ENCODE results near the gene MAN1A1. TPM values are rescaled to one million over a fixed set of nuclear protein-coding genes. Genes with fewer than 3 reads are reported as not detected.

The MAN1A1 gene
- total RNA-seq, 1 donor from 2014 or later, result 2.9 TPM

DNA sequence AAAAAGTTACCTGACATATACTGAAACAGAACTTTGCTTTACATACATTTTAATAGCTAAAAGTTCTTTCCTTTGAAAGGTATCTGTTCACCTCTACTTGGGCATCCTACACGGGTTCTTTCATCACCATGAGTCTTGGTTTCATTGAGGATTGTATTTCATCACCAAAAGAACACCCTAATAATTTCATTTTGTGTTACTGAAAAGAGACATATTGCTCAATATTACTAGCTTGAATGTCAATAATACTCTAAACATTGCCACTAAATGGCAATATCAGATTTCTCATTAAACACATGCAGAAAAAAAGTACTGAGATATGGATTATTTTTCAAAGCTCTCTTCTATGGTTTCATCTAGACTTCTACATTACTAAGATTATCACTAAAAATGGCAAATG is 30.8 kb downstream of the MAN1A1 start:
- no peaks in the 10 kb centered on the region for H3K27me3 ChIP-seq (ENCODE audit: control insufficient read depth, insufficient read depth, low read length)
- H3K36me3 ChIP-seq (ENCODE audit: control insufficient read depth, insufficient read depth, low read length), result no peaks in the 10 kb centered on the region
- no peak for DNase-seq (ENCODE audit: low read depth)
- TF ChIP-seq CTCF (IDR thresholded peaks at IDR 0.05; ENCODE audit: insufficient read depth, low read length, severe bottlenecking), result no peak
- no peak for FAIRE-seq
- H3K4me3 ChIP-seq (ENCODE audit: low read depth, low read length), result no peak overlapping the region

GRCh38 chr6:119318176-119318575 is 31.4 kb downstream of the MAN1A1 start:
- no peak for TF ChIP-seq CTCF (IDR thresholded peaks at IDR 0.05; ENCODE audit: insufficient read depth, low read length, severe bottlenecking)
- Histone ChIP-seq H3K36me3 (ENCODE audit: control insufficient read depth, insufficient read depth, low read length) (no peaks in the 10 kb centered on the region), H3K27me3 (ENCODE audit: control insufficient read depth, insufficient read depth, low read length) (no peaks in the 10 kb centered on the region), H3K4me3 (ENCODE audit: low read depth, low read length) (no peak overlapping the region)
- DNase-seq (ENCODE audit: low read depth), result no peak
- no peak for FAIRE-seq

DNA sequence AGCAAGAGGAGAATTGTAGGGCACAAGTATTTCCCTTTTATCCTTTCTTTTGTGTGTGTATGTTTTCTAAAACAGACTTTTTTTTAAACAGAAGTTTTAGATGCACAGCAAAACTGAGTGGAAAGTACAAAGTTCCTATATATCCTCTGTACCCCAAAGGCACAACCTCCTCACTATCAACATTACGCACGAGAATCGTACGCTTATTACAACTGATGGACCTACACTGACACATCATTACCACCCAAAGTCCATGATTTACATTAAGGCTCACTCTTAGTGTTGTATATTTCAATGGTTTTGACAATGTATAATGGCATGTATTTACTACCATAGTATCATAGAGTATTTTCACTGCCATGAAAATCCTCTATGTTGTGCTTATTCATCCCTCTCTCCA is 32.6 kb downstream of the MAN1A1 start:
- H3K4me3 ChIP-seq (ENCODE audit: low read depth, low read length), result no peak overlapping the region
- DNase-seq (ENCODE audit: low read depth) (no peak), FAIRE-seq (no peak)
- no peak for TF ChIP-seq CTCF (IDR thresholded peaks at IDR 0.05; ENCODE audit: insufficient read depth, low read length, severe bottlenecking)
- H3K27me3 ChIP-seq (ENCODE audit: control insufficient read depth, insufficient read depth, low read length), result no peaks in the 10 kb centered on the region
- no peaks in the 10 kb centered on the region for H3K36me3 ChIP-seq (ENCODE audit: control insufficient read depth, insufficient read depth, low read length)

DNA sequence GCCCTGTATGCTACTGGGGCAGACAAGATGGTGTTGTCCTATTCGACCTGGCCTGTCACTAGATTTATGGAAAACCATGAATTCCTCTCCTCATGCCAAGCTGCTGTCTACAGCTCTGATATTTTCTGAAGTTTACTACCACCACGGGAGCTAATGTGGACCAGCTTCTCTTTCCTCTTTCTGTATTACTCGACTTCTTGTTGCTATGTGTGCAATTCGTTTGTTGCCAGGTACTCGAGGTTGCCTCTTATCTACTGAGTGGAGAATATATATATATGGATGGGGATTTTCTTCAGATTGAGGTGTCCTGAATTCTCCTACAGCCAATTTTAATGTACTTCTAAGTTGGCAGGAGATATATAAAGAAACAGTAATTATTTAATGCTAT is 34.7 kb downstream of the MAN1A1 start:
- FAIRE-seq (no peak), DNase-seq (ENCODE audit: low read depth) (no peak)
- H3K36me3 ChIP-seq (ENCODE audit: control insufficient read depth, insufficient read depth, low read length), result no peaks in the 10 kb centered on the region
- TF ChIP-seq CTCF (IDR thresholded peaks at IDR 0.05; ENCODE audit: insufficient read depth, low read length, severe bottlenecking), result no peak
- no peaks in the 10 kb centered on the region for H3K27me3 ChIP-seq (ENCODE audit: control insufficient read depth, insufficient read depth, low read length)
- H3K4me3 ChIP-seq (ENCODE audit: low read depth, low read length), result no peak overlapping the region

- Histone ChIP-seq H3K4me3 (ENCODE audit: low read depth, low read length) (no peak overlapping the region), H3K27me3 (ENCODE audit: control insufficient read depth, insufficient read depth, low read length) (no peaks in the 10 kb centered on the region), H3K36me3 (ENCODE audit: control insufficient read depth, insufficient read depth, low read length) (no peaks in the 10 kb centered on the region)
- peak; percentile 55 for FAIRE-seq
- TF ChIP-seq CTCF (IDR thresholded peaks at IDR 0.05; ENCODE audit: insufficient read depth, low read length, severe bottlenecking), result no peak
- DNase-seq (ENCODE audit: low read depth), result no peak
These were observed 35.4 kb downstream of the MAN1A1 start for GRCh38 chr6:119313937-119314884.

Measured in bronchial epithelial cell (primary cell).